Measurements from ENCODE around the gene KRTAP3-2. TPM values are rescaled to one million over a fixed set of nuclear protein-coding genes. Genes with fewer than 3 reads are reported as not detected.

Gene KRTAP3-2
- total RNA-seq, 2 donors from 2014 or later, result not detected

- no peak overlapping the region for H3K4me3 ChIP-seq
- H3K9me3 ChIP-seq, result no peaks in the 10 kb centered on the region
- H3K27me3 ChIP-seq, result no peaks in the 10 kb centered on the region
Measured at GRCh38 chr17:40995116-40995515, 4.6 kb downstream of the KRTAP3-2 start.

GRCh38 chr17:40993839-40994238 is 5.9 kb downstream of the KRTAP3-2 start, which contains the start of gene KRTAP3-3:
TSS of gene KRTAP3-3 (minus strand) at chr17:40994164. CDS start at chr17:40994097, 67 bp downstream.
- no peaks in the 10 kb centered on the region for H3K36me3 ChIP-seq
- no peaks in the 10 kb centered on the region for H3K27me3 ChIP-seq
- no peaks in the 10 kb centered on the region for H3K9me3 ChIP-seq
- no peak within 1 kb of the TSS for H3K4me3 ChIP-seq
- H3K27ac ChIP-seq, result no peak within 1 kb of the TSS
- H3K4me1 ChIP-seq, result no peaks in the 10 kb centered on the region
- no peak for DNase-seq (ENCODE audit: low spot score)
- TF ChIP-seq CTCF (IDR thresholded peaks at IDR 0.05), result no peak

More at GRCh38 chr17:40995116-40995515, 4.6 kb downstream of the KRTAP3-2 start:
- no peak for TF ChIP-seq CTCF (IDR thresholded peaks at IDR 0.05)
- H3K4me1 ChIP-seq, result no peaks in the 10 kb centered on the region
- no peak overlapping the region for H3K27ac ChIP-seq
- no peak for DNase-seq (ENCODE audit: low spot score)
- no peaks in the 10 kb centered on the region for H3K36me3 ChIP-seq

GRCh38 chr17:40993084-40993483 is 6.6 kb downstream of the KRTAP3-2 start:
- no peak overlapping the region for H3K27ac ChIP-seq
- H3K36me3 ChIP-seq, result no peaks in the 10 kb centered on the region
- no peak overlapping the region for H3K4me3 ChIP-seq
- no peak for TF ChIP-seq CTCF (IDR thresholded peaks at IDR 0.05)
- no peaks in the 10 kb centered on the region for H3K9me3 ChIP-seq
- no peak for DNase-seq (ENCODE audit: low spot score)
- H3K4me1 ChIP-seq, result no peaks in the 10 kb centered on the region
- H3K27me3 ChIP-seq, result no peaks in the 10 kb centered on the region

GRCh38 chr17:40992666-40993065 is 7.0 kb downstream of the KRTAP3-2 start:
- H3K4me3 ChIP-seq, result no peak overlapping the region
- no peak for TF ChIP-seq CTCF (IDR thresholded peaks at IDR 0.05)
- H3K27ac ChIP-seq, result no peak overlapping the region
- H3K36me3 ChIP-seq, result no peaks in the 10 kb centered on the region
- H3K9me3 ChIP-seq, result no peaks in the 10 kb centered on the region
- no peaks in the 10 kb centered on the region for H3K4me1 ChIP-seq
- H3K27me3 ChIP-seq, result no peaks in the 10 kb centered on the region
- no peak for DNase-seq (ENCODE audit: low spot score)

- DNase-seq (ENCODE audit: low spot score), result no peak
- no peak overlapping the region for H3K27ac ChIP-seq
- H3K4me3 ChIP-seq, result no peak overlapping the region
- no peaks in the 10 kb centered on the region for H3K9me3 ChIP-seq
- no peak for TF ChIP-seq CTCF (IDR thresholded peaks at IDR 0.05)
- H3K27me3 ChIP-seq, result no peaks in the 10 kb centered on the region
- no peaks in the 10 kb centered on the region for H3K4me1 ChIP-seq
- H3K36me3 ChIP-seq, result no peaks in the 10 kb centered on the region
Measured at GRCh38 chr17:40986920-40987319, 12.8 kb downstream of the KRTAP3-2 start.

- Histone ChIP-seq H3K9me3 (no peaks in the 10 kb centered on the region), H3K4me3 (no peak within 1 kb of the TSS), H3K27me3 (no peaks in the 10 kb centered on the region), H3K27ac (no peak within 1 kb of the TSS), H3K4me1 (no peaks in the 10 kb centered on the region), H3K36me3 (no peaks in the 10 kb centered on the region)
- no peak for DNase-seq (ENCODE audit: low spot score)
- TF ChIP-seq CTCF (IDR thresholded peaks at IDR 0.05), result no peak
Measured at GRCh38 chr17:40984226-40984625, 15.5 kb downstream of the KRTAP3-2 start, which contains the start of gene KRT40. TSS of gene KRT40 (minus strand) at chr17:40984326. CDS start at chr17:40984273, 53 bp downstream.

Measured in right atrium auricular region (tissue), 2 donors.